SK-N-SH (cell line): ENCODE results near the gene PSD2. TPM values are rescaled to one million over a fixed set of nuclear protein-coding genes. Genes with fewer than 3 reads are reported as not detected.

Experiments used
- CTCF ChIA-PET: fragments of 300-600, 350-600 bp; formaldehyde crosslinking; extraction: SDS; loops from one replicate; lab custom pipeline; 2021; lab: Yijun Ruan, JAX
- POLR2A ChIA-PET: fragments of 350-600 bp; sonication (Branson Sonifier 250); formaldehyde crosslinking; extraction: SDS; loops from one replicate; lab custom pipeline; 2020; ENCODE audit warnings: antibody characterized with exemption, inconsistent platforms; lab: Yijun Ruan, JAX
- DNase-seq: peaks from one replicate; pipeline ENCODE4 v3.0.0; 2012
- H2AFZ ChIP-seq: fragments of 200-600 bp; sonication (generic); 2 replicates; pipeline ENCODE4 v1.8.1; 2016; ENCODE audit warnings: antibody characterized with exemption, mild to moderate bottlenecking, low read depth
- H3F3A ChIP-seq: fragments of 200-600 bp; sonication (generic); replicated peaks from 2 replicates; pipeline ENCODE3; 2016; ENCODE audit warnings: antibody characterized with exemption, mild to moderate bottlenecking; ENCODE audit not compliant: insufficient read depth
- H3K27ac ChIP-seq, 2 experiments: fragments of 200-500 bp in 1 of 2; fragments of 200-600 bp in 1 of 2; sonication (Bioruptor generic) in 1 of 2; sonication (generic), shearing (Covaris generic) in 1 of 2; 2 replicates each; pipeline versions ENCODE4 v1.5.1 to v1.6.1; 2014 to 2016; ENCODE audit warnings: low read depth in 2 of 2, inconsistent platforms in 1 of 2, low read length in 1 of 2, mild to moderate bottlenecking in 1 of 2, mixed read lengths in 1 of 2
- H3K27me3 ChIP-seq: fragments of 200-600 bp; sonication (generic), shearing (Covaris generic); 2 replicates; pipeline ENCODE4 v1.6.1; 2016; ENCODE audit warnings: mixed run types; ENCODE audit not compliant: insufficient read depth
- H3K36me3 ChIP-seq, 2 experiments: fragments of 200-500 bp in 1 of 2; fragments of 200-600 bp in 1 of 2; sonication (Bioruptor generic) in 1 of 2; sonication (generic) in 1 of 2; replicated peaks in 1 of 2; 2 replicates each; pipeline versions ENCODE3 to v1.5.1; 2014 to 2016; ENCODE audit warnings: low read length in 1 of 2, mild to moderate bottlenecking in 1 of 2; ENCODE audit not compliant: insufficient read depth in 2 of 2, control insufficient read depth in 1 of 2
- H3K4me1 ChIP-seq, 2 experiments: fragments of 200-500 bp in 1 of 2; fragments of 200-600 bp in 1 of 2; sonication (Bioruptor generic) in 1 of 2; sonication (generic), shearing (Covaris generic) in 1 of 2; 2 replicates each; pipeline versions ENCODE4 v1.5.1 to v1.6.1; 2014 to 2016; ENCODE audit warnings: low read depth in 1 of 2, low read length in 1 of 2, mixed run types in 1 of 2; ENCODE audit not compliant: insufficient read depth in 2 of 2, control insufficient read depth in 1 of 2
- H3K4me2 ChIP-seq: fragments of 200-600 bp; sonication (generic), shearing (Covaris generic); 2 replicates; pipeline ENCODE4 v1.6.1; 2017; ENCODE audit warnings: mixed run types
- H3K4me3 ChIP-seq, 2 experiments: fragments of 200-500 bp in 1 of 2; fragments of 200-600 bp in 1 of 2; sonication (Bioruptor generic) in 1 of 2; sonication (generic), shearing (Covaris generic) in 1 of 2; 2 replicates each; pipeline versions ENCODE4 v1.5.1 to v1.8.1; 2014 to 2016; ENCODE audit warnings: low read depth in 2 of 2, inconsistent platforms in 1 of 2, low read length in 1 of 2, mild to moderate bottlenecking in 1 of 2, mixed read lengths in 1 of 2, moderate library complexity in 1 of 2
- H3K79me2 ChIP-seq: fragments of 200-600 bp; sonication (generic); 2 replicates; pipeline ENCODE4 v1.8.1; 2017; ENCODE audit warnings: mild to moderate bottlenecking; ENCODE audit not compliant: insufficient read depth
- H3K9ac ChIP-seq: fragments of 200-600 bp; sonication (generic); 2 replicates; pipeline ENCODE4 v1.6.1; 2017; ENCODE audit warnings: mixed run types
- H3K9me2 ChIP-seq: fragments of 200-600 bp; sonication (generic); 2 replicates; pipeline ENCODE4 v1.6.1; 2017; ENCODE audit warnings: mixed run types
- H3K9me3 ChIP-seq: fragments of 200-600 bp; sonication (generic); 2 replicates; pipeline ENCODE4 v1.6.1; 2017; ENCODE audit warnings: mixed run types, mild to moderate bottlenecking, moderate library complexity
- H4K20me1 ChIP-seq: fragments of 200-600 bp; sonication (generic); 2 replicates; pipeline ENCODE4 v1.6.1; 2017; ENCODE audit warnings: mild to moderate bottlenecking, mixed run types; ENCODE audit not compliant: insufficient read depth
- CTCF ChIP-seq: fragments of 200-600 bp; sonication (generic); IDR thresholded peaks from 2 replicates; pipeline ENCODE4 v1.6.1; 2017; ENCODE audit warnings: antibody characterized with exemption, mild to moderate bottlenecking, moderate library complexity
- ELF1 ChIP-seq: IDR thresholded peaks from 2 replicates; pipeline ENCODE4 v1.4.0; 2012
- NFIC ChIP-seq: IDR thresholded peaks from 2 replicates; pipeline ENCODE4 v1.4.0; 2012; ENCODE audit warnings: borderline replicate concordance
- RAD21 ChIP-seq: IDR thresholded peaks from 2 replicates; pipeline ENCODE4 v1.6.1; 2012; ENCODE audit warnings: mild to moderate bottlenecking, low read length
- RCOR1 ChIP-seq: fragments of 150-350 bp; IDR thresholded peaks from 2 replicates; pipeline ENCODE4 v1.6.1; 2017; ENCODE audit warnings: antibody characterized with exemption, low read length
- RFX5 ChIP-seq: IDR thresholded peaks from 2 replicates; pipeline ENCODE4 v1.6.1; 2012; ENCODE audit warnings: mild to moderate bottlenecking, improper control_type of control experiment, low read length
- TEAD4 ChIP-seq: IDR thresholded peaks from 2 replicates; pipeline ENCODE4 v1.4.0; 2012; ENCODE audit warnings: mild to moderate bottlenecking, borderline replicate concordance; ENCODE audit not compliant: insufficient read depth
- USF1 ChIP-seq: IDR thresholded peaks from 2 replicates; pipeline ENCODE4 v1.4.0; 2012; ENCODE audit warnings: low read depth, borderline replicate concordance
- ZBTB33 ChIP-seq: IDR thresholded peaks from 2 replicates; pipeline ENCODE4 v1.4.0; 2012; ENCODE audit warnings: low read depth, borderline replicate concordance
- WGBS: methylation state at CpG from one replicate; pipeline ENCODE4 v1.1.6; 2017; ENCODE audit warnings: low lambda C conversion rate; 5-methylcytosine and 5-hydroxymethylcytosine counted together
- polyA plus RNA-seq, 3 experiments: library from polyadenylated mRNA; depleted of rRNA; stranded (reverse); fragments of >200 nt; gene quantifications; 2 replicates each; pipeline ENCODE4 v1.2.3, GENCODE V29; 2012
- TF ChIP-seq, protein P1 (sequence below): fragments of 150-350 bp; IDR thresholded peaks from 2 replicates; pipeline ENCODE4 v1.6.1; 2017; ENCODE audit warnings: antibody characterized with exemption, low read length, low read depth, borderline replicate concordance

The PSD2 gene
- polyA plus RNA-seq, 1 of the 3 experiments (the other 2 are of a cell fraction) = 0.15 TPM

DNA sequence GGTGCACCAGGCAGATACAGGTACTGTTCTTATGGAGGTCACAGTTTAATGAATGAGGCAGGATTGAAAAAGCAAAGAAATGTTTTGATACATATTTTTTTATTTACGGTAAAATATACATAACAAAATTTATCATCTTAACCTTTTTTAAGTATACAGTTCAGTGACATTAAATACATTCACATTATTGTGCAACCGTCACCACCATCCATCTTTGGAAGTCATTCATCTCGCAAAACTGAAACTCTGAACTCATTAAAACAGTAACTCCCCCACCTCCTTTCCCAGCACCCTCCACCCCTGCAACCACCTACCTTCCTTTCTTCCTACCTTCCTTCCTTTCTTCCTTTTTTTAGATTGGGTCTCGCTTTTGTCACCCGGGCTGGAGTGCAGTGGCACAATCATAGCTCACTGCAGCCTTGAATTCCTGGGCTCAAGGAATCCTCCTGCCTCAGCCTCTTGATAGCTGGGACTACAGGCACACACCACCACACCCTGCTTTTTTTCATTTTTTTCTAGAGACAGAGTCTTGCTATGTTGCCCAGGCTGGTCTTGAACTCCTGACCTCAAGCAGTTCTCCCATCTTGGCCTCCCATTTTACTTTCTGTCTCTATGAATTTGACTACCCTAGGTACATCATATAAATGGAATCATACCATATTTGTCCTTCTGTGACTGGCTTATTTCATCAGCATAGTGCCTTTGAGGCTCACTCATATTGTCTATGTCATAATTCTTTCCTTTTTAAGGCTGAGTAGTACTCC is 22.5 kb upstream of the PSD2 start:
- no peak overlapping the region for H3K4me2 ChIP-seq
- H3K27ac ChIP-seq = no peak overlapping the region
- DNase-seq = no peak
- no peaks in the 10 kb centered on the region for H4K20me1 ChIP-seq
- no peaks in the 10 kb centered on the region for H3K36me3 ChIP-seq
- H3F3A ChIP-seq = no peaks in the 10 kb centered on the region
- H3K4me3 ChIP-seq = no peak overlapping the region
- H3K79me2 ChIP-seq = no peaks in the 10 kb centered on the region
- WGBS = 86% methylated on average over 5 of the region's 5 CpGs
- POLR2A ChIA-PET = no interaction called here
- TF ChIP-seq CTCF = no peak
- no peak for TF ChIP-seq TEAD4
- TF ChIP-seq, protein P1, sequence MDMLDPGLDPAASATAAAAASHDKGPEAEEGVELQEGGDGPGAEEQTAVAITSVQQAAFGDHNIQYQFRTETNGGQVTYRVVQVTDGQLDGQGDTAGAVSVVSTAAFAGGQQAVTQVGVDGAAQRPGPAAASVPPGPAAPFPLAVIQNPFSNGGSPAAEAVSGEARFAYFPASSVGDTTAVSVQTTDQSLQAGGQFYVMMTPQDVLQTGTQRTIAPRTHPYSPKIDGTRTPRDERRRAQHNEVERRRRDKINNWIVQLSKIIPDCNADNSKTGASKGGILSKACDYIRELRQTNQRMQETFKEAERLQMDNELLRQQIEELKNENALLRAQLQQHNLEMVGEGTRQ = no peak
- no peak for TF ChIP-seq RFX5
- no peak for TF ChIP-seq RCOR1
- no peak for TF ChIP-seq NFIC
- TF ChIP-seq USF1 = no peak
- no peak for TF ChIP-seq RAD21
- no peak for TF ChIP-seq ELF1
- TF ChIP-seq ZBTB33 = no peak
- H3K4me1 ChIP-seq = peaks cover 0 to 2% of the 10 kb centered on the region in 2 experiments; a peak in 1 of 4 replicates
- no peak overlapping the region for H2AFZ ChIP-seq
- CTCF ChIA-PET = interaction anchor here (1.0 to 23.1 kb wide), 7 partner anchors 7 to 196 kb away, joined by 3 to 627 read pairs (median 8); no protein-coding TSS in a partner anchor
- H3K9me2 ChIP-seq = no peaks in the 10 kb centered on the region
- H3K9me3 ChIP-seq = no peaks in the 10 kb centered on the region
- no peaks in the 10 kb centered on the region for H3K27me3 ChIP-seq
- no peak overlapping the region for H3K9ac ChIP-seq
